Heart right ventricle (tissue), 16 donors: ENCODE measurements around the gene TNF. TPM values are rescaled to one million over a fixed set of nuclear protein-coding genes. Genes with fewer than 3 reads are reported as not detected.

Experiments used
- ATAC-seq, 8 donors: fragments of 200-7000 bp; cut with Tn5 transposase; one replicate each; pipeline ENCODE4 v1.9.1; 2020; ENCODE audit warnings: mild to moderate bottlenecking in 8 of 8, moderate library complexity in 8 of 8, moderate number of reproducible peaks in 1 of 8
- DNase-seq, 2 donors: peaks; one replicate each; pipeline ENCODE4 v3.0.0-alpha.2; 2020
- H3K27ac ChIP-seq, 10 donors: fragments of 200-600 bp; sonication (generic) in 2 of 10; one replicate each; pipeline versions ENCODE4 v1.5.0 to v1.8.0; 2020 to 2022; ENCODE audit warnings: mild to moderate bottlenecking in 3 of 10
- H3K27me3 ChIP-seq, 7 donors: fragments of 200-600 bp; one replicate each; pipeline ENCODE4 v1.8.0; 2021 to 2022; ENCODE audit warnings: mild to moderate bottlenecking in 2 of 7
- H3K36me3 ChIP-seq, 9 donors: fragments of 200-600 bp; sonication (generic) in 1 of 9; one replicate each; pipeline versions ENCODE4 v1.5.0 to v1.8.0; 2020 to 2022; ENCODE audit warnings: mild to moderate bottlenecking in 2 of 9
- H3K4me1 ChIP-seq, 9 donors: fragments of 200-600 bp; sonication (generic) in 1 of 9; one replicate each; pipeline versions ENCODE4 v1.5.0 to v1.8.0; 2020 to 2022; ENCODE audit warnings: mild to moderate bottlenecking in 4 of 9
- H3K4me3 ChIP-seq, 10 donors: fragments of 200-600 bp; sonication (generic) in 2 of 10; one replicate each; pipeline versions ENCODE4 v1.5.0 to v1.8.0; 2020 to 2022; ENCODE audit warnings: mild to moderate bottlenecking in 7 of 10, moderate library complexity in 2 of 10
- H3K9me3 ChIP-seq, 11 donors: fragments of 200-600 bp in 10 of 11; sonication (generic) in 2 of 11; one replicate each; pipeline versions ENCODE4 v1.5.0 to v1.8.0; 2013 to 2022; ENCODE audit warnings: mild to moderate bottlenecking in 2 of 11, control low read depth in 1 of 11, moderate library complexity in 1 of 11
- CTCF ChIP-seq, 9 donors: fragments of 200-600 bp; sonication (generic) in 2 of 9; IDR thresholded peaks; one replicate each; pipeline versions ENCODE4 v1.5.0 to v1.8.0; 2021 to 2022; ENCODE audit warnings: antibody characterized with exemption in 9 of 9, mild to moderate bottlenecking in 5 of 9, moderate library complexity in 1 of 9
- WGBS, 2 donors: extraction: QIAGEN DNeasy Blood & Tissue Kit; methylation state at CpG; one replicate each; pipeline ENCODE4 v1.1.7; 2013; ENCODE audit warnings: inconsistent platforms in 1 of 2; 5-methylcytosine and 5-hydroxymethylcytosine counted together
- intact Hi-C, 10 donors: fragments of 100-400 bp; cut with DNase I; formaldehyde crosslinking; loops; one replicate each; pipeline versions ENCODE4 v1.11.1 to v1.14.2; 2022
- polyA plus RNA-seq, 2 donors: library from polyadenylated mRNA; stranded (reverse); fragments of 200-250 nt; gene quantifications; one replicate each; pipeline ENCODE4 v1.2.3, GENCODE V29; 2013
- total RNA-seq, 10 donors: library from RNA; stranded (reverse); fragmentation: NEBNext Ultra II Directional in 3 of 10; extraction: Animal tissue kit (Norgen Biotek cat#: 25700) in 3 of 10; gene quantifications; one replicate each; pipeline versions ENCODE4 v1.2.1 to v1.2.4, GENCODE V29; 2021 to 2023
- donor health status: Arrhythmogenic right ventricular cardiomyopathy.
- donor health status: ischemic (EF 13 %, LVEDD 7.1; RV severe dilation, severe dysfunction).
- donor health status: healthy with polysubstance abuse.
- donor health status: DM: no; HTN: yes; CAD: no.
- donor health status: DM: no; HTN: no; CAD: no.
- donor health status: ischemic (EF 25% LVEDD 6.9; RV normal size, moderate dysfunction).
- donor health status: ischemic (EF 25% LVEDD 5.7; RV mildly dilated, moderate dysfunction).
- donor health status: healthy.
- donor health status: DM: yes; HTN: yes; CAD: no.
- donor health status: Ischemic cardiomyopathy.
- donor health status: ischemic (EF 35%, LVEDD 5.7; RV mildly dilated, moderate dysfunction).
- donor health status: nonischemic (EF 11% LVEDD 7.7; RV severe dilation, severe dysfunction).
- donor health status: DM: yes; HTN: yes; CAD: no.
- donor health status: PGD.
- donor health status: ischemic (EF 29% LVEDD 5.4; RV normal size, mild dysfunction).
- donor health status: nonischemic (EF 23%, LVEDD 6.1; RV moderate dilation, normal function).

Gene TNF
- total and polyA plus RNA-seq, 12 donors = 0.16 to 3.0 (median 0.60) TPM; not detected in 1

- no peaks in the 10 kb centered on the region for H3K9me3 ChIP-seq
- DNase-seq (no peak), ATAC-seq (no peak)
- no peaks in the 10 kb centered on the region for H3K27me3 ChIP-seq
- H3K36me3 ChIP-seq = peaks cover 5 to 63% (median 15%) of the 10 kb centered on the region in 9 donors
- 75 to 79% methylated on average over 8 of the region's 8 CpGs for WGBS, 2 donors
- intact Hi-C loops = no loop called here
- peak overlapping the region in 3 of 10 donors; percentile 11 to 33 (median 12) for H3K4me3 ChIP-seq
- H3K4me1 ChIP-seq = peaks cover 20 to 77% (median 40%) of the 10 kb centered on the region in 9 donors
- H3K27ac ChIP-seq = peak overlapping the region in 9 of 10 donors; percentile 73 to 91 (median 82)
- no peak for TF ChIP-seq CTCF (IDR thresholded peaks at IDR 0.05)
Observed at GRCh38 chr6:31558318-31558625, 17.1 kb upstream of the TNF start.

GRCh38 chr6:31558631-31559500 lies 16.5 kb upstream of the TNF start:
- ATAC-seq (peak; percentile 23 to 59 (median 54)), DNase-seq (no peak)
- intact Hi-C loops = no loop called here
- peaks cover 5 to 57% (median 15%) of the 10 kb centered on the region in 9 donors for H3K36me3 ChIP-seq
- peak overlapping the region in 2 of 10 donors; percentile 12 to 33 for H3K4me3 ChIP-seq
- 64 to 68% methylated on average over 14 of the region's 14 CpGs for WGBS, 2 donors
- H3K27ac ChIP-seq = peak overlapping the region; percentile 27 to 91 (median 80)
- H3K27me3 ChIP-seq = no peaks in the 10 kb centered on the region
- TF ChIP-seq CTCF (IDR thresholded peaks at IDR 0.05) = no peak
- no peaks in the 10 kb centered on the region for H3K9me3 ChIP-seq
- H3K4me1 ChIP-seq = peaks cover 20 to 81% (median 40%) of the 10 kb centered on the region in 9 donors

GRCh38 chr6:31559606-31559957 lies 15.8 kb upstream of the TNF start:
- H3K36me3 ChIP-seq = peaks cover 5 to 50% (median 15%) of the 10 kb centered on the region in 9 donors
- WGBS, 2 donors = 47 to 67% methylated on average over 4 of the region's 4 CpGs
- H3K27me3 ChIP-seq = no peaks in the 10 kb centered on the region
- ATAC-seq (peak in 2 of 8 donors; percentile 1 to 2), DNase-seq (no peak)
- no peak for TF ChIP-seq CTCF (IDR thresholded peaks at IDR 0.05)
- intact Hi-C loops = no loop called here
- H3K4me3 ChIP-seq = peak overlapping the region in 1 of 10 donors; percentile 33
- peak overlapping the region; percentile 27 to 91 (median 80) for H3K27ac ChIP-seq
- H3K4me1 ChIP-seq = peaks cover 20 to 83% (median 40%) of the 10 kb centered on the region in 9 donors
- no peaks in the 10 kb centered on the region for H3K9me3 ChIP-seq

- 36 to 53% methylated on average over 7 of the region's 7 CpGs for WGBS, 2 donors
- intact Hi-C loops = no loop called here
- peak overlapping the region in 2 of 10 donors; percentile 2 to 33 for H3K4me3 ChIP-seq
Observed at GRCh38 chr6:31559958-31560696, 15.2 kb upstream of the TNF start.

More at GRCh38 chr6:31559958-31560696, 15.2 kb upstream of the TNF start:
- Histone ChIP-seq H3K27me3 (no peaks in the 10 kb centered on the region), H3K36me3 (peaks cover 5 to 45% (median 15%) of the 10 kb centered on the region in 9 donors), H3K4me1 (peaks cover 20 to 83% (median 40%) of the 10 kb centered on the region in 9 donors), H3K9me3 (no peaks in the 10 kb centered on the region), H3K27ac (peak overlapping the region; percentile 27 to 91 (median 80))
- ATAC-seq = peak; percentile 82 to 93 (median 87)
- peak; percentile 67 to 85 for DNase-seq
- TF ChIP-seq CTCF (IDR thresholded peaks at IDR 0.05) = no peak
